ENCODE data around the gene ELP6. TPM values are rescaled to one million over a fixed set of nuclear protein-coding genes. Genes with fewer than 3 reads are reported as not detected.

Gene ELP6
- total RNA-seq, 1 experiment from 2014 or later, result 26.9 TPM

GRCh38 chr3:47525617-47526016, 12.1 kb upstream of the ELP6 start:
- no peaks in the 10 kb centered on the region for H3K9me3 ChIP-seq (ENCODE audit: control insufficient read depth, insufficient read depth, low read depth, low read length)
- intact Hi-C loops (cut with micrococcal nuclease; ENCODE audit: unreplicated experiment) (loop anchor here (10.0 kb wide), 1 partner anchor 69 kb away; no protein-coding TSS in a partner anchor), in situ Hi-C loops (cut with HindIII; ENCODE audit: low pct_unique_long_range_greater_than_20kb, low sequenced_read_pairs) (no loop called here)
- no peaks in the 10 kb centered on the region for H3K27me3 ChIP-seq (ENCODE audit: control insufficient read depth, insufficient read depth, low read length)
- no peak overlapping the region for H3K27ac ChIP-seq (ENCODE audit: low read length)
- H3K4me3 ChIP-seq (ENCODE audit: low read depth in 2 of 2, low read length in 2 of 2), result no peak overlapping the region
- no peak for DNase-seq (ENCODE audit: low read depth, low spot score)
- no peaks in the 10 kb centered on the region for H3K4me1 ChIP-seq (ENCODE audit: control insufficient read depth, insufficient read depth, low read length)
- H3K36me3 ChIP-seq (ENCODE audit: control insufficient read depth, insufficient read depth, low read length), result no peaks in the 10 kb centered on the region
- no peak for ATAC-seq
- ChIA-PET POLR2A (no interaction called here), CTCF (no interaction called here)
- TF ChIP-seq, protein P1, sequence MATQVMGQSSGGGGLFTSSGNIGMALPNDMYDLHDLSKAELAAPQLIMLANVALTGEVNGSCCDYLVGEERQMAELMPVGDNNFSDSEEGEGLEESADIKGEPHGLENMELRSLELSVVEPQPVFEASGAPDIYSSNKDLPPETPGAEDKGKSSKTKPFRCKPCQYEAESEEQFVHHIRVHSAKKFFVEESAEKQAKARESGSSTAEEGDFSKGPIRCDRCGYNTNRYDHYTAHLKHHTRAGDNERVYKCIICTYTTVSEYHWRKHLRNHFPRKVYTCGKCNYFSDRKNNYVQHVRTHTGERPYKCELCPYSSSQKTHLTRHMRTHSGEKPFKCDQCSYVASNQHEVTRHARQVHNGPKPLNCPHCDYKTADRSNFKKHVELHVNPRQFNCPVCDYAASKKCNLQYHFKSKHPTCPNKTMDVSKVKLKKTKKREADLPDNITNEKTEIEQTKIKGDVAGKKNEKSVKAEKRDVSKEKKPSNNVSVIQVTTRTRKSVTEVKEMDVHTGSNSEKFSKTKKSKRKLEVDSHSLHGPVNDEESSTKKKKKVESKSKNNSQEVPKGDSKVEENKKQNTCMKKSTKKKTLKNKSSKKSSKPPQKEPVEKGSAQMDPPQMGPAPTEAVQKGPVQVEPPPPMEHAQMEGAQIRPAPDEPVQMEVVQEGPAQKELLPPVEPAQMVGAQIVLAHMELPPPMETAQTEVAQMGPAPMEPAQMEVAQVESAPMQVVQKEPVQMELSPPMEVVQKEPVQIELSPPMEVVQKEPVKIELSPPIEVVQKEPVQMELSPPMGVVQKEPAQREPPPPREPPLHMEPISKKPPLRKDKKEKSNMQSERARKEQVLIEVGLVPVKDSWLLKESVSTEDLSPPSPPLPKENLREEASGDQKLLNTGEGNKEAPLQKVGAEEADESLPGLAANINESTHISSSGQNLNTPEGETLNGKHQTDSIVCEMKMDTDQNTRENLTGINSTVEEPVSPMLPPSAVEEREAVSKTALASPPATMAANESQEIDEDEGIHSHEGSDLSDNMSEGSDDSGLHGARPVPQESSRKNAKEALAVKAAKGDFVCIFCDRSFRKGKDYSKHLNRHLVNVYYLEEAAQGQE (IDR thresholded peaks at IDR 0.05; ENCODE audit: insufficient read depth in 1 of 2, low read depth in 2 of 2, low read length in 1 of 2), result no peak
- no peak for TF ChIP-seq CTCF (IDR thresholded peaks at IDR 0.05)
- TF ChIP-seq TCF7L2 (IDR thresholded peaks at IDR 0.05; ENCODE audit: low read depth, low read length), result no peak
- TF ChIP-seq SIN3A (IDR thresholded peaks at IDR 0.05; ENCODE audit: borderline replicate concordance, insufficient read depth, low read depth, low read length), result no peak
- no peak for TF ChIP-seq POLR2AphosphoS5 (IDR thresholded peaks at IDR 0.05; ENCODE audit: low read depth, low read length)
- no TSS peak for BruUV-seq (replicated peaks)

- ChIA-PET CTCF (interaction anchor here (1.0 kb wide), 1 partner anchor 83 kb away, joined by 3 read pairs; no protein-coding TSS in a partner anchor), POLR2A (interaction anchor here (0.6 kb wide), 1 partner anchor 274 kb away, joined by 6 read pairs; no protein-coding TSS in a partner anchor)
- in situ Hi-C loops (cut with HindIII; ENCODE audit: low pct_unique_long_range_greater_than_20kb, low sequenced_read_pairs), result no loop called here
- H3K4me3 ChIP-seq (ENCODE audit: low read depth in 2 of 2, low read length in 2 of 2), result no peak overlapping the region
- intact Hi-C loops (cut with micrococcal nuclease; ENCODE audit: unreplicated experiment), result loop anchor here (5.0 to 10.0 kb wide), 2 partner anchors 71 to 264 kb away; no protein-coding TSS in a partner anchor
- no peaks in the 10 kb centered on the region for H3K9me3 ChIP-seq (ENCODE audit: control insufficient read depth, insufficient read depth, low read depth, low read length)
- H3K27me3 ChIP-seq (ENCODE audit: control insufficient read depth, insufficient read depth, low read length), result no peaks in the 10 kb centered on the region
- BruUV-seq (replicated peaks), result no TSS peak
- DNase-seq (ENCODE audit: low read depth, low spot score), result no peak
- TF ChIP-seq, protein P1 (IDR thresholded peaks at IDR 0.05; ENCODE audit: insufficient read depth in 1 of 2, low read depth in 2 of 2, low read length in 1 of 2), result no peak
- TF ChIP-seq CTCF (IDR thresholded peaks at IDR 0.05), result no peak
- no peaks in the 10 kb centered on the region for H3K4me1 ChIP-seq (ENCODE audit: control insufficient read depth, insufficient read depth, low read length)
- ATAC-seq, result no peak
- no peaks in the 10 kb centered on the region for H3K36me3 ChIP-seq (ENCODE audit: control insufficient read depth, insufficient read depth, low read length)
- H3K27ac ChIP-seq (ENCODE audit: low read length), result no peak overlapping the region
Measured at GRCh38 chr3:47523310-47524073, 10.0 kb upstream of the ELP6 start.
